HG02973 (cell line): ENCODE data around the gene CUTA.

Experiments
- ATAC-seq: cut with Tn5 transposase; IDR thresholded peaks from one replicate; pipeline ENCODE4 v1.9.1; 2021; ENCODE audit warnings: moderate library complexity; ENCODE audit not compliant: unreplicated experiment

CUTA gene

GRCh38 chr6:33417903-33418689 is at the start of gene CUTA:
Gene CUTA, minus strand, starts transcription at chr6:33418107. Its CDS starts 107 bp downstream, at chr6:33418000.
- peak; percentile 74 for ATAC-seq

- no peak for ATAC-seq
Measured at GRCh38 chr6:33467091-33467490, 49.2 kb upstream of the CUTA start.

- no peak for ATAC-seq
Measured at GRCh38 chr6:33466075-33466735, 48.3 kb upstream of the CUTA start.

GRCh38 chr6:33459226-33459625 is 41.3 kb upstream of the CUTA start:
- ATAC-seq, result no peak

GRCh38 chr6:33458676-33459075 is 40.8 kb upstream of the CUTA start:
- ATAC-seq, result no peak

GRCh38 chr6:33456156-33456555 is 38.2 kb upstream of the CUTA start:
- ATAC-seq, result no peak

GRCh38 chr6:33455051-33455450 is 37.1 kb upstream of the CUTA start:
- no peak for ATAC-seq

- peak; percentile 92 for ATAC-seq
Measured at GRCh38 chr6:33454009-33454946, 36.4 kb upstream of the CUTA start, which contains the start of gene ZBTB9. Gene ZBTB9, plus strand, starts transcription at chr6:33454576. Its CDS starts 525 bp downstream, at chr6:33455101.

GRCh38 chr6:33453393-33454008 is 35.6 kb upstream of the CUTA start:
- no peak for ATAC-seq

GRCh38 chr6:33452496-33452895 is 34.6 kb upstream of the CUTA start:
- no peak for ATAC-seq

- no peak for ATAC-seq
Measured at GRCh38 chr6:33451606-33452005, 33.7 kb upstream of the CUTA start.

GRCh38 chr6:33450434-33450833 is 32.5 kb upstream of the CUTA start:
- no peak for ATAC-seq

- no peak for ATAC-seq
Measured at GRCh38 chr6:33446356-33446755, 28.4 kb upstream of the CUTA start.

- no peak for ATAC-seq
Measured at GRCh38 chr6:33445119-33445603, 27.3 kb upstream of the CUTA start.

GRCh38 chr6:33443619-33444504 is 26.0 kb upstream of the CUTA start:
- no peak for ATAC-seq

- ATAC-seq, result no peak
Measured at GRCh38 chr6:33443025-33443424, 25.1 kb upstream of the CUTA start.

- ATAC-seq, result no peak
Measured at GRCh38 chr6:33442283-33442682, 24.4 kb upstream of the CUTA start.

GRCh38 chr6:33441457-33441856 is 23.6 kb upstream of the CUTA start:
- no peak for ATAC-seq

GRCh38 chr6:33440649-33441309 is 22.9 kb upstream of the CUTA start:
- no peak for ATAC-seq
